ENCODE measurements around the gene ZGLP1. TPM values are rescaled to one million over a fixed set of nuclear protein-coding genes. Genes with fewer than 3 reads are reported as not detected.

Gene ZGLP1
- total RNA-seq, 1 donor from 2014 or later, result 10.4 TPM

- Mint-ChIP-seq H3K4me3 (no peak within 1 kb of the TSS), H3K36me3 (ENCODE audit: low read depth) (no peaks in the 10 kb centered on the region), H3K27ac (ENCODE audit: unreplicated experiment) (no peak within 1 kb of the TSS), H3K9me3 (no peaks in the 10 kb centered on the region), H3K27me3 (ENCODE audit: low read depth) (peaks cover 63% of the 10 kb centered on the region), H3K4me1 (no peaks in the 10 kb centered on the region)
- DNase-seq (ENCODE audit: low read depth, low spot score), result no peak
- TF ChIP-seq, protein P1, sequence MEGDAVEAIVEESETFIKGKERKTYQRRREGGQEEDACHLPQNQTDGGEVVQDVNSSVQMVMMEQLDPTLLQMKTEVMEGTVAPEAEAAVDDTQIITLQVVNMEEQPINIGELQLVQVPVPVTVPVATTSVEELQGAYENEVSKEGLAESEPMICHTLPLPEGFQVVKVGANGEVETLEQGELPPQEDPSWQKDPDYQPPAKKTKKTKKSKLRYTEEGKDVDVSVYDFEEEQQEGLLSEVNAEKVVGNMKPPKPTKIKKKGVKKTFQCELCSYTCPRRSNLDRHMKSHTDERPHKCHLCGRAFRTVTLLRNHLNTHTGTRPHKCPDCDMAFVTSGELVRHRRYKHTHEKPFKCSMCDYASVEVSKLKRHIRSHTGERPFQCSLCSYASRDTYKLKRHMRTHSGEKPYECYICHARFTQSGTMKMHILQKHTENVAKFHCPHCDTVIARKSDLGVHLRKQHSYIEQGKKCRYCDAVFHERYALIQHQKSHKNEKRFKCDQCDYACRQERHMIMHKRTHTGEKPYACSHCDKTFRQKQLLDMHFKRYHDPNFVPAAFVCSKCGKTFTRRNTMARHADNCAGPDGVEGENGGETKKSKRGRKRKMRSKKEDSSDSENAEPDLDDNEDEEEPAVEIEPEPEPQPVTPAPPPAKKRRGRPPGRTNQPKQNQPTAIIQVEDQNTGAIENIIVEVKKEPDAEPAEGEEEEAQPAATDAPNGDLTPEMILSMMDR (conservative IDR thresholded peaks at IDR 0.05), result peak; percentile 23
Observed at GRCh38 chr19:10270616-10271394, 38.8 kb downstream of the ZGLP1 start, which contains the start of gene ICAM1. TSS of gene ICAM1 (plus strand) at chr19:10271120. CDS start at chr19:10271160, 40 bp downstream.

- DNase-seq (ENCODE audit: low read depth, low spot score), result no peak
Observed at GRCh38 chr19:10270180-10270615, 39.4 kb downstream of the ZGLP1 start.

DNA sequence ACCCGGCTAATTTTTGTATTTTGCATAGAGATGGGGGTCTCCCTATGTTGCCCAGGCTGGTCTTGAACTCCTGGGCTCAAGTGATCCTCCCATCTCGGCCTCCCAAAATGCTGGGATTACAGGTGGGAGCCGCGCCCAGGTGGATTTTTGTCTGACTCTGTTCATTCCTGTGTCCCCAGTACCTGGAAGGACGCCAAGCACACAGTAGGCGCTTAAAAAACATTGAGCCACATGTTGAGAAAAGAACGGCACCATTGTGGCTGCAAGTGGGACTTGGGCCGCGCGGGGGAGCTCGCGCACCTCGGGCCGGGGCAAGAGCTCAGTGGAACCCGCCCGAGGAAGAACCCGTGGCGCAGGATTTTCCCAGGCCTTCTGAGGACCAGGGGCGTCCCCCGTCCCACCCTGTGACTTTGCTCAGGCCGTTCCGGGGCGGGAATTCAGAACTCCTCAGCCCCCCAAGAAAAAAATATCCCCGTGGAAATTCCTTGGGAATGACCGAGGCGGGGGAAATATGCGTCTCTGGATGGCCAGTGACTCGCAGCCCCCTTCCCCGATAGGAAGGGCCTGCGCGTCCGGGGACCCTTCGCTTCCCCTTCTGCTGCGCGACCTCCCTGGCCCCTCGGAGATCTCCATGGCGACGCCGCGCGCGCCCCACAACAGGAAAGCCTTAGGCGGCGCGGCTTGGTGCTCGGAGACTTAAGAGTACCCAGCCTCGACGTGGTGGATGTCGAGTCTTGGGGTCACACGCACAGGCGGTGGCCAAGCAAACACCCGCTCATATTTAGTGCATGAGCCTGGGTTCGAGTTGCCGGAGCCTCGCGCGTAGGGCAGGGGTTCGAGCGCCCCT is 40.1 kb downstream of the ZGLP1 start:
- Mint-ChIP-seq H3K36me3 (ENCODE audit: low read depth) (no peaks in the 10 kb centered on the region), H3K9me3 (no peaks in the 10 kb centered on the region), H3K27ac (ENCODE audit: unreplicated experiment) (no peak overlapping the region), H3K4me3 (peak overlapping the region; percentile 38), H3K4me1 (no peaks in the 10 kb centered on the region), H3K27me3 (ENCODE audit: low read depth) (peaks cover 56% of the 10 kb centered on the region)
- TF ChIP-seq, protein P1 (conservative IDR thresholded peaks at IDR 0.05), result peak; percentile 91
- DNase-seq (ENCODE audit: low read depth, low spot score), result peak; percentile 86

More at GRCh38 chr19:10270180-10270615, 39.4 kb downstream of the ZGLP1 start:
- TF ChIP-seq, protein P1 (conservative IDR thresholded peaks at IDR 0.05), result no peak
- Mint-ChIP-seq H3K4me3 (no peak overlapping the region), H3K36me3 (ENCODE audit: low read depth) (no peaks in the 10 kb centered on the region), H3K27ac (ENCODE audit: unreplicated experiment) (no peak overlapping the region), H3K27me3 (ENCODE audit: low read depth) (peaks cover 62% of the 10 kb centered on the region), H3K9me3 (no peaks in the 10 kb centered on the region), H3K4me1 (no peaks in the 10 kb centered on the region)

DNA sequence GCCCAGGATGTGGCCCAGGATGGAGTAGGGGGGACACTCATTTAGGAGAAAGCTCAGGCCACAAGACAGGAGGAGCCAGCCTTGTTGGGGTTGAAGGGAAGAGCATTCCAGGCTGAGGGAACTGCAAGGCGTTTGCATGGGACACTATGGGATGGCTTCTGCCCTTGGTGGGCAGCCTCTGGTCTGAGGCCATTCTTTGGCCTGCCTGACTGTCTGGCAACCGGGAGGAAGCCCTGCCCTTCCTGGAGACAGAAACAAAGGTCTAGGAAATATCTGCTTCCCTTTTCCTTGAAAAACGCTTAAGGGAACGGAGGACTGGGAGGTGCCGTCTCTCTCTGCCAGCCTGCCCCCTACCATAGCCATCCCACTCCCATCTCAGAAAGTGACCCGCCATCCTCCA is 41.5 kb downstream of the ZGLP1 start:
- TF ChIP-seq, protein P1 (conservative IDR thresholded peaks at IDR 0.05), result no peak
- no peaks in the 10 kb centered on the region for H3K36me3 Mint-ChIP-seq (ENCODE audit: low read depth)
- H3K9me3 Mint-ChIP-seq, result no peaks in the 10 kb centered on the region
- no peaks in the 10 kb centered on the region for H3K4me1 Mint-ChIP-seq
- no peak overlapping the region for H3K27ac Mint-ChIP-seq (ENCODE audit: unreplicated experiment)
- no peak for DNase-seq (ENCODE audit: low read depth, low spot score)
- H3K4me3 Mint-ChIP-seq, result no peak overlapping the region
- peaks cover 50% of the 10 kb centered on the region for H3K27me3 Mint-ChIP-seq (ENCODE audit: low read depth)

DNA sequence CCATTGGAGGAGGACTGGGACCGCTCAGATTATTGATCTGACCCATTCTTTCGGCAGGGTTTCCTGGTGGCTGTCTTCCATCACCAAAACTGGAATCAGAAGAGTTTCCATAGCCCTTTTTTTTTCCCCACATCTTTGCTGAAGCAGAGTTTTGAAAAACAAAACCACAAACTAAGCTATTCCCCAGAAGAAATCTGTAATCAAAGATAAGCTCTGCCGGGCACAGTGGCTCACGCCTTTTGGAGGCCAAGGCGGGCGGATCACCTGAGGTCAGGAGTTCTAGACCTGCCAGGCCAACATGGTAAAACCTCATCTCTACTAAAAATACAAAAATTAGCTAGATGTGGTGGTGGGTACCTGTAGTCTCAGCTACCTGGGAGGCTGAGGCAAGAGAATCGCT is 42.9 kb downstream of the ZGLP1 start:
- H3K27ac Mint-ChIP-seq (ENCODE audit: unreplicated experiment), result peak overlapping the region; percentile 10
- H3K4me3 Mint-ChIP-seq, result no peak overlapping the region
- TF ChIP-seq, protein P1 (conservative IDR thresholded peaks at IDR 0.05), result no peak
- peaks cover 37% of the 10 kb centered on the region for H3K27me3 Mint-ChIP-seq (ENCODE audit: low read depth)
- no peaks in the 10 kb centered on the region for H3K4me1 Mint-ChIP-seq
- H3K9me3 Mint-ChIP-seq, result no peaks in the 10 kb centered on the region
- no peaks in the 10 kb centered on the region for H3K36me3 Mint-ChIP-seq (ENCODE audit: low read depth)
- no peak for DNase-seq (ENCODE audit: low read depth, low spot score)

Measured in neural crest cell (in vitro differentiated cells).